Hippocampal formation (tissue), 2 donors: ENCODE results near the gene CAT.

Experiments used
- DNase-seq, 2 donors: peaks; one replicate each; lab custom pipeline; 2025; lab: John Stamatoyannopoulos, UW

Gene CAT

GRCh38 chr11:34495239-34495723 lies 56.5 kb downstream of the CAT start:
- no peak for DNase-seq

GRCh38 chr11:34495724-34496377 lies 57.1 kb downstream of the CAT start:
- no peak for DNase-seq

- DNase-seq, result no peak
These were observed 61.2 kb downstream of the CAT start for GRCh38 chr11:34499719-34500500.

GRCh38 chr11:34501500-34501899 lies 62.8 kb downstream of the CAT start:
- no peak for DNase-seq

GRCh38 chr11:34501949-34502348 lies 63.2 kb downstream of the CAT start:
- no peak for DNase-seq

- no peak for DNase-seq
These were observed 64.2 kb downstream of the CAT start for GRCh38 chr11:34502949-34503348.

GRCh38 chr11:34505874-34506273 lies 67.1 kb downstream of the CAT start:
- DNase-seq, result no peak

- DNase-seq, result no peak
These were observed 68.4 kb downstream of the CAT start for GRCh38 chr11:34507156-34507555.

- no peak for DNase-seq
These were observed 68.9 kb downstream of the CAT start for GRCh38 chr11:34507610-34508009.

GRCh38 chr11:34508524-34508923 lies 69.8 kb downstream of the CAT start:
- no peak for DNase-seq

- peak in 1 of 2 donors; percentile 2 for DNase-seq
These were observed 70.7 kb downstream of the CAT start for GRCh38 chr11:34509336-34509876.

- DNase-seq, result no peak
These were observed 71.5 kb downstream of the CAT start for GRCh38 chr11:34510218-34510617.

GRCh38 chr11:34510673-34511072 lies 71.9 kb downstream of the CAT start:
- DNase-seq, result no peak

GRCh38 chr11:34512840-34513681 lies 74.3 kb downstream of the CAT start:
- DNase-seq, result peak; percentile 4 to 56

GRCh38 chr11:34513682-34514449 lies 75.1 kb downstream of the CAT start, which contains the start of gene ELF5:
TSS of gene ELF5 (minus strand) at chr11:34513794. CDS start at chr11:34505749, 8,045 bp downstream.
- DNase-seq, result no peak

GRCh38 chr11:34514597-34514996 lies 75.9 kb downstream of the CAT start:
- DNase-seq, result no peak

GRCh38 chr11:34516247-34517040 lies 77.7 kb downstream of the CAT start:
- DNase-seq, result no peak

GRCh38 chr11:34519595-34520235 lies 81.0 kb downstream of the CAT start:
- DNase-seq, result no peak

- DNase-seq, result no peak
These were observed 82.5 kb downstream of the CAT start for GRCh38 chr11:34521265-34521664.
